Subcutaneous adipose tissue (tissue), 4 donors: ENCODE data around the gene SLC7A14. TPM values are rescaled to one million over a fixed set of nuclear protein-coding genes. Genes with fewer than 3 reads are reported as not detected.

ENCODE experiments used
- CTCF ChIP-seq: fragments of 450-650 bp; IDR thresholded peaks from one replicate; pipeline ENCODE4 v1.5.1; 2016; ENCODE audit warnings: low read depth, mild to moderate bottlenecking, control low read depth, antibody characterized with exemption, moderate library complexity
- total RNA-seq, 4 donors: library from RNA; depleted of rRNA; stranded (reverse); fragments of >200 nt; gene quantifications; one replicate each; pipeline ENCODE4 v1.1.0, GENCODE V29; 2016

Gene SLC7A14
- total RNA-seq, 4 donors from 2014 or later: not detected

- TF ChIP-seq CTCF: no peak
Observed at GRCh38 chr3:170523248-170523647, 62.6 kb downstream of the SLC7A14 start.

- no peak for TF ChIP-seq CTCF
Observed at GRCh38 chr3:170522201-170522600, 63.7 kb downstream of the SLC7A14 start.

GRCh38 chr3:170520996-170521395 is 64.9 kb downstream of the SLC7A14 start:
- no peak for TF ChIP-seq CTCF

GRCh38 chr3:170517242-170517945 is 68.5 kb downstream of the SLC7A14 start:
- TF ChIP-seq CTCF: no peak

- TF ChIP-seq CTCF: no peak
Observed at GRCh38 chr3:170513642-170514041, 72.2 kb downstream of the SLC7A14 start.

GRCh38 chr3:170511371-170511770 is 74.5 kb downstream of the SLC7A14 start:
- no peak for TF ChIP-seq CTCF

GRCh38 chr3:170508839-170509238 is 77.0 kb downstream of the SLC7A14 start:
- TF ChIP-seq CTCF: no peak
